GM12878 (cell line): ENCODE data around the gene FRAS1. TPM values are rescaled to one million over a fixed set of nuclear protein-coding genes. Genes with fewer than 3 reads are reported as not detected.

ENCODE experiments used
- ATAC-seq: fragments of 200-7000 bp; cut with Tn5 transposase; 3 replicates; pipeline ENCODE4 v1.9.1; 2020; ENCODE audit warnings: mild to moderate bottlenecking, moderate library complexity
- BruUV-seq: library from RNA; stranded (reverse); fragments of 400-500 nt; replicated peaks from 2 replicates; lab custom pipeline; 2021; lab: Mats Ljungman, UMichigan
- CTCF ChIA-PET: fragments of 300-600 bp; sonication (Branson Sonifier 250); formaldehyde crosslinking; extraction: SDS; loops from one replicate; lab custom pipeline; 2021; ENCODE audit warnings: inconsistent platforms; lab: Yijun Ruan, JAX
- POLR2A ChIA-PET: fragments of 350-600 bp; formaldehyde crosslinking; extraction: SDS; loops from one replicate; lab custom pipeline; 2021; ENCODE audit warnings: inconsistent platforms; lab: Charles Lee
- RAD21 ChIA-PET: fragments of 300-600 bp; sonication (Branson Sonifier 250); formaldehyde crosslinking; loops from one replicate; lab custom pipeline; 2023; ENCODE audit warnings: antibody characterized with exemption; ENCODE audit not compliant: unreplicated experiment; lab: Charles Lee
- SMC1A ChIA-PET: fragments of 300-600 bp; sonication (Branson Sonifier 250); formaldehyde crosslinking; loops from one replicate; lab custom pipeline; 2023; ENCODE audit not compliant: unreplicated experiment, uncharacterized antibody; lab: Charles Lee
- DNase-seq: peaks from one replicate; pipeline ENCODE4 v3.0.0-alpha.2; 2011; ENCODE audit warnings: low read depth, low spot score
- FAIRE-seq: peaks from 3 replicates; lab custom pipeline; 2011; peaks lifted over from hg19 to GRCh38; lab: Jason Lieb, UNC
- H2AFZ ChIP-seq: 2 replicates; pipeline ENCODE4 v1.6.0; 2011; ENCODE audit warnings: low read depth, low read length, control low read depth; ENCODE audit not compliant: control insufficient read depth
- H3K27ac ChIP-seq: 2 replicates; pipeline ENCODE4 v1.5.1; 2011; ENCODE audit warnings: control low read depth; ENCODE audit not compliant: control insufficient read depth, insufficient read depth
- H3K27me3 ChIP-seq, 2 experiments: replicated peaks in 1 of 2; 2 replicates each; pipeline versions ENCODE4 v1.6.0 to v1.6.1; 2011; ENCODE audit warnings: low read length in 1 of 2; ENCODE audit not compliant: control insufficient read depth in 2 of 2, insufficient read depth in 2 of 2
- H3K36me3 ChIP-seq, 2 experiments: 2 replicates each; pipeline ENCODE4 v1.5.1; 2011; ENCODE audit warnings: low read length in 1 of 2; ENCODE audit not compliant: control insufficient read depth in 2 of 2, insufficient read depth in 2 of 2
- H3K4me1 ChIP-seq: 2 replicates; pipeline ENCODE4 v1.6.1; 2011; ENCODE audit warnings: mild to moderate bottlenecking, low read length, moderate library complexity, mixed read lengths; ENCODE audit not compliant: control insufficient read depth, insufficient read depth
- H3K4me2 ChIP-seq: 2 replicates; pipeline ENCODE4 v1.6.0; 2011; ENCODE audit warnings: control low read depth; ENCODE audit not compliant: control insufficient read depth, insufficient read depth
- H3K4me3 ChIP-seq: fragments of 200-600 bp; sonication (generic); 2 replicates; pipeline ENCODE4 v1.5.1; 2016
- H3K79me2 ChIP-seq: 2 replicates; pipeline ENCODE4 v1.6.0; 2011; ENCODE audit warnings: low read length; ENCODE audit not compliant: control insufficient read depth, insufficient read depth
- H3K9ac ChIP-seq: 2 replicates; pipeline ENCODE4 v1.8.0; 2011; ENCODE audit warnings: low read length, control low read depth, mixed read lengths; ENCODE audit not compliant: control insufficient read depth, insufficient read depth
- H3K9me3 ChIP-seq: replicated peaks from 3 replicates; pipeline ENCODE4 v1.5.1; 2011; ENCODE audit warnings: mild to moderate bottlenecking, low read length; ENCODE audit not compliant: control insufficient read depth, insufficient read depth
- H4K20me1 ChIP-seq: 2 replicates; pipeline ENCODE4 v1.6.0; 2011; ENCODE audit not compliant: control insufficient read depth, insufficient read depth
- BACH1 ChIP-seq: fragments of 450-650 bp; IDR thresholded peaks from 2 replicates; pipeline ENCODE4 v1.6.1; 2017; ENCODE audit warnings: mild to moderate bottlenecking, borderline replicate concordance
- CHD1 ChIP-seq: IDR thresholded peaks from 2 replicates; pipeline ENCODE4 v1.6.1; 2012; ENCODE audit warnings: low read depth, low read length, improper control_type of control experiment
- DPF2 ChIP-seq: fragments of 450-650 bp; IDR thresholded peaks from 2 replicates; pipeline ENCODE4 v1.6.1; 2017; ENCODE audit warnings: mild to moderate bottlenecking
- GATAD2B ChIP-seq: fragments of 450-650 bp; conservative IDR thresholded peaks from 2 replicates; pipeline ENCODE4 v1.6.1; 2017; ENCODE audit warnings: low read depth, mild to moderate bottlenecking, moderate library complexity
- IKZF1 ChIP-seq: fragments of 450-650 bp; conservative IDR thresholded peaks from 2 replicates; pipeline ENCODE4 v1.6.1; 2017; ENCODE audit warnings: antibody characterized with exemption, mild to moderate bottlenecking
- LARP7 ChIP-seq: fragments of 450-650 bp; IDR thresholded peaks from 2 replicates; pipeline ENCODE4 v1.6.1; 2017; ENCODE audit warnings: mild to moderate bottlenecking
- MLLT1 ChIP-seq: fragments of 450-650 bp; IDR thresholded peaks from 2 replicates; pipeline ENCODE4 v1.6.1; 2016; ENCODE audit warnings: mild to moderate bottlenecking
- NR2F1 ChIP-seq: fragments of 450-650 bp; conservative IDR thresholded peaks from 2 replicates; pipeline ENCODE4 v1.6.1; 2017; ENCODE audit warnings: mild to moderate bottlenecking
- RBBP5 ChIP-seq: fragments of 200-600 bp; sonication (generic); conservative IDR thresholded peaks from 2 replicates; pipeline ENCODE4 v1.6.1; 2016
- SMARCA5 ChIP-seq: fragments of 450-650 bp; IDR thresholded peaks from 2 replicates; pipeline ENCODE4 v1.6.1; 2017; ENCODE audit warnings: mild to moderate bottlenecking
- ZNF217 ChIP-seq: fragments of 450-650 bp; IDR thresholded peaks from 2 replicates; pipeline ENCODE4 v1.6.1; 2017; ENCODE audit warnings: antibody characterized with exemption, mild to moderate bottlenecking
- WGBS: methylation state at CpG from one replicate; pipeline ENCODE4 v1.1.6; 2016; ENCODE audit warnings: low lambda C conversion rate; ENCODE audit not compliant: insufficient replicate concordance, insufficient coverage; ENCODE audit errors: missing lambda C conversion rate; 5-methylcytosine and 5-hydroxymethylcytosine counted together
- in situ Hi-C: fragments of 300-500 bp; cut with MboI; formaldehyde crosslinking; loops from 9 replicates; pipeline ENCODE4 v1.14.3; 2018; ENCODE audit warnings: mixed read lengths
- intact Hi-C: fragments of 100-400 bp; cut with micrococcal nuclease; formaldehyde crosslinking; loops from one replicate; pipeline ENCODE4 v1.14.2; 2022; ENCODE audit not compliant: unreplicated experiment
- polyA plus RNA-seq, 11 experiments: library from polyadenylated mRNA; depleted of rRNA in 4 of 11; unstranded in 6 of 11; stranded (reverse) in 5 of 11; fragments of >200 nt; fragmentation: Nextera tagmentation in 4 of 11; fragmentation: Illumina TruSeq in 1 of 11; extraction: Ambion mirVana in 4 of 11; extraction: Trizol in 1 of 11; gene quantifications; 1 replicate in 1 of 11; 2 replicates in 10 of 11; pipeline versions ENCODE4 v1.2.1 to v1.2.3, GENCODE V29; 2011 to 2016; ENCODE audit warnings: inconsistent platforms in 2 of 11, missing spikeins in 2 of 11, low read depth in 1 of 11
- total RNA-seq, 4 experiments: library from RNA; depleted of rRNA in 3 of 4; stranded (reverse); fragments of >200 nt in 3 of 4; fragmentation: Illumina TruSeq in 1 of 4; extraction: Trizol in 1 of 4; gene quantifications; 2 replicates each; pipeline versions ENCODE4 v1.2.1 to v1.2.3, GENCODE V29; 2013 to 2021
- TF ChIP-seq, protein P1 (sequence below): fragments of 450-650 bp; IDR thresholded peaks from 2 replicates; pipeline ENCODE4 v1.6.1; 2017; ENCODE audit warnings: mild to moderate bottlenecking, moderate library complexity
- TF ChIP-seq, protein P2 (sequence below): fragments of 450-650 bp; IDR thresholded peaks from 2 replicates; pipeline ENCODE4 v1.6.1; 2017; ENCODE audit warnings: antibody characterized with exemption, mild to moderate bottlenecking, moderate library complexity

The FRAS1 gene
- total and polyA plus RNA-seq, 10 of the 15 experiments (the other 5 are each of a cell fraction or from before 2014, with no cell fraction given), result 0.08 to 11.7 (median 0.20) TPM

DNA sequence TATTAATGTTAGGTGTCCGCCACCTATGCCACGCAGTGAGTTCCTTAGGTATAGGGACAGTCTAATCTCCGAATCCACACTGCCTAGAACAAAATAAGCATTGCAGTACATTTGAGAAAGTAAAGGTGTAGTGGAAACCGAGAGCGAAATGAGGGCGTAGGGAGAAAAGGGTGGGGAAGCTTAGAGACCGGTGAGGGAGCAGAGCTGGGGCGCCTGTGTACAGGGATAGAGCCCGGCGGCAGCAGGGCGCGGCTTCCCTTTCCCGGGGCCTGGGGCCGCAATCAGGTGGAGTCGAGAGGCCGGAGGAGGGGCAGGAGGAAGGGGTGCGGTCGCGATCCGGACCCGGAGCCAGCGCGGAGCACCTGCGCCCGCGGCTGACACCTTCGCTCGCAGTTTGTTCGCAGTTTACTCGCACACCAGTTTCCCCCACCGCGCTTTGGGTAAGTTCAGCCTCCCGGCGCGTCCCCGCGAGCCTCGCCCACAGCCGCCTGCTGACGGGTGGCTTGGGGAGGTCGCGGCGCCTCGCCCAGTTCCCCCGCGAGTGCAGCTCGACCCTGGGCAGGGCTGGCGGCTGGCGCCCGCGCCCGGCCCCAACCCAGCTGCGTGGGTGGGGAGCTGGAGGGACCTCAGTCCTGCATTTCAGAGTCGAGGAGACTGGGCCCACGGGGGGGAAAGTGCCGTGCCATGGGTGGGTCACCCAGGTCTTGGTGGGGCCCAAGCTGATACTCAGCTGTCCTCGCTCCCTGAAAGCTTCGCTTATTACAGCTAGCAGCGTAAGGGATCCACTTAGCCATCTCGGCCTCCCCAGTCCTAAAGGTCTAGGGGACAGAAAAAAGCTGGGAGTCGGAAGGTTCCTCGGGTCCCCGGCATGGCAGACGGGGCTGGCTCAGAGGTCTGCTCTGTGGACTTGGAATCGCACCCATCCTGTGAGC lies 494.6 kb downstream of the FRAS1 start, which contains the start of gene ANXA3:
Gene ANXA3, plus strand, starts transcription at position 351 of the 932 bp plus-strand sequence. CDS start 2,704 bp downstream, outside the sequence.
- H3K4me1 ChIP-seq, result no peaks in the 10 kb centered on the region
- H3K27me3 ChIP-seq, result peaks cover 3 to 17% of the 10 kb centered on the region in 2 experiments
- H3K4me2 ChIP-seq, result peak within 1 kb of the TSS; percentile 70
- H3K36me3 ChIP-seq, result no peaks in the 10 kb centered on the region
- ATAC-seq (peak; percentile 77), DNase-seq (no peak), FAIRE-seq (no peak)
- SMC1A ChIA-PET, result interaction anchor here (1.0 to 2.1 kb wide), 5 partner anchors 15 to 86 kb away, joined by 3 to 6 read pairs (median 4); no protein-coding TSS in a partner anchor
- intact Hi-C loops (no loop called here), in situ Hi-C loops (no loop called here)
- BruUV-seq, result no TSS peak
- no peak within 1 kb of the TSS for H3K9ac ChIP-seq
- H3K9me3 ChIP-seq, result no peaks in the 10 kb centered on the region
- POLR2A ChIA-PET, result no interaction called here
- no peak within 1 kb of the TSS for H2AFZ ChIP-seq
- CTCF ChIA-PET, result interaction anchor here (1.0 kb wide), 1 partner anchor 29 kb away, joined by 3 read pairs; no protein-coding TSS in a partner anchor
- no peak within 1 kb of the TSS for H3K4me3 ChIP-seq
- no peaks in the 10 kb centered on the region for H3K79me2 ChIP-seq
- WGBS, result 26% methylated on average over 56 of the region's 65 CpGs
- H4K20me1 ChIP-seq, result no peaks in the 10 kb centered on the region
- H3K27ac ChIP-seq, result no peak within 1 kb of the TSS
- RAD21 ChIA-PET, result interaction anchor here (0.6 to 1.2 kb wide), 4 partner anchors 16 to 131 kb away, joined by 3 to 4 read pairs (median 3); no protein-coding TSS in a partner anchor
- TF ChIP-seq GATAD2B (peak; percentile 83; the same call in 1 of the 2 replicates), DPF2 (peak; percentile 84), ZNF217 (0 out of 2 replicates have a peak, but pooled peaks have one; percentile 68), SMARCA5 (0 out of 2 replicates have a peak, but pooled peaks have one; percentile 50), NR2F1 (peak; percentile 64), IKZF1 (peak; percentile 77), BACH1 (peak; percentile 52; the same call in 1 of the 2 replicates), CHD1 (no peak), MLLT1 (0 out of 2 replicates have a peak, but pooled peaks have one; percentile 43), RBBP5 (no peak), LARP7 (peak; percentile 79; the same call in 1 of the 2 replicates)
- TF ChIP-seq, protein P1, sequence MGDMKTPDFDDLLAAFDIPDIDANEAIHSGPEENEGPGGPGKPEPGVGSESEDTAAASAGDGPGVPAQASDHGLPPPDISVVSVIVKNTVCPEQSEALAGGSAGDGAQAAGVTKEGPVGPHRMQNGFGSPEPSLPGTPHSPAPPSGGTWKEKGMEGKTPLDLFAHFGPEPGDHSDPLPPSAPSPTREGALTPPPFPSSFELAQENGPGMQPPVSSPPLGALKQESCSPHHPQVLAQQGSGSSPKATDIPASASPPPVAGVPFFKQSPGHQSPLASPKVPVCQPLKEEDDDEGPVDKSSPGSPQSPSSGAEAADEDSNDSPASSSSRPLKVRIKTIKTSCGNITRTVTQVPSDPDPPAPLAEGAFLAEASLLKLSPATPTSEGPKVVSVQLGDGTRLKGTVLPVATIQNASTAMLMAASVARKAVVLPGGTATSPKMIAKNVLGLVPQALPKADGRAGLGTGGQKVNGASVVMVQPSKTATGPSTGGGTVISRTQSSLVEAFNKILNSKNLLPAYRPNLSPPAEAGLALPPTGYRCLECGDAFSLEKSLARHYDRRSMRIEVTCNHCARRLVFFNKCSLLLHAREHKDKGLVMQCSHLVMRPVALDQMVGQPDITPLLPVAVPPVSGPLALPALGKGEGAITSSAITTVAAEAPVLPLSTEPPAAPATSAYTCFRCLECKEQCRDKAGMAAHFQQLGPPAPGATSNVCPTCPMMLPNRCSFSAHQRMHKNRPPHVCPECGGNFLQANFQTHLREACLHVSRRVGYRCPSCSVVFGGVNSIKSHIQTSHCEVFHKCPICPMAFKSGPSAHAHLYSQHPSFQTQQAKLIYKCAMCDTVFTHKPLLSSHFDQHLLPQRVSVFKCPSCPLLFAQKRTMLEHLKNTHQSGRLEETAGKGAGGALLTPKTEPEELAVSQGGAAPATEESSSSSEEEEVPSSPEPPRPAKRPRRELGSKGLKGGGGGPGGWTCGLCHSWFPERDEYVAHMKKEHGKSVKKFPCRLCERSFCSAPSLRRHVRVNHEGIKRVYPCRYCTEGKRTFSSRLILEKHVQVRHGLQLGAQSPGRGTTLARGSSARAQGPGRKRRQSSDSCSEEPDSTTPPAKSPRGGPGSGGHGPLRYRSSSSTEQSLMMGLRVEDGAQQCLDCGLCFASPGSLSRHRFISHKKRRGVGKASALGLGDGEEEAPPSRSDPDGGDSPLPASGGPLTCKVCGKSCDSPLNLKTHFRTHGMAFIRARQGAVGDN, result peak; percentile 65
- TF ChIP-seq, protein P2, sequence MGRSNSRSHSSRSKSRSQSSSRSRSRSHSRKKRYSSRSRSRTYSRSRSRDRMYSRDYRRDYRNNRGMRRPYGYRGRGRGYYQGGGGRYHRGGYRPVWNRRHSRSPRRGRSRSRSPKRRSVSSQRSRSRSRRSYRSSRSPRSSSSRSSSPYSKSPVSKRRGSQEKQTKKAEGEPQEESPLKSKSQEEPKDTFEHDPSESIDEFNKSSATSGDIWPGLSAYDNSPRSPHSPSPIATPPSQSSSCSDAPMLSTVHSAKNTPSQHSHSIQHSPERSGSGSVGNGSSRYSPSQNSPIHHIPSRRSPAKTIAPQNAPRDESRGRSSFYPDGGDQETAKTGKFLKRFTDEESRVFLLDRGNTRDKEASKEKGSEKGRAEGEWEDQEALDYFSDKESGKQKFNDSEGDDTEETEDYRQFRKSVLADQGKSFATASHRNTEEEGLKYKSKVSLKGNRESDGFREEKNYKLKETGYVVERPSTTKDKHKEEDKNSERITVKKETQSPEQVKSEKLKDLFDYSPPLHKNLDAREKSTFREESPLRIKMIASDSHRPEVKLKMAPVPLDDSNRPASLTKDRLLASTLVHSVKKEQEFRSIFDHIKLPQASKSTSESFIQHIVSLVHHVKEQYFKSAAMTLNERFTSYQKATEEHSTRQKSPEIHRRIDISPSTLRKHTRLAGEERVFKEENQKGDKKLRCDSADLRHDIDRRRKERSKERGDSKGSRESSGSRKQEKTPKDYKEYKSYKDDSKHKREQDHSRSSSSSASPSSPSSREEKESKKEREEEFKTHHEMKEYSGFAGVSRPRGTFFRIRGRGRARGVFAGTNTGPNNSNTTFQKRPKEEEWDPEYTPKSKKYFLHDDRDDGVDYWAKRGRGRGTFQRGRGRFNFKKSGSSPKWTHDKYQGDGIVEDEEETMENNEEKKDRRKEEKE, result no peak
